ENCODE measurements around the gene PMM2. TPM values are rescaled to one million over a fixed set of nuclear protein-coding genes. Genes with fewer than 3 reads are reported as not detected.

Gene PMM2
- 55.9 and 58.1 TPM in 2 replicates for total RNA-seq

GRCh38 chr16:8797364-8798173 lies at the start of gene PMM2, which contains the start of gene TMEM186:
TSS of gene PMM2 (plus strand) at chr16:8797839. CDS start at chr16:8797883, 44 bp downstream.
TSS of gene TMEM186 (minus strand) at chr16:8797639. CDS start at chr16:8797614, 25 bp downstream.

DNA sequence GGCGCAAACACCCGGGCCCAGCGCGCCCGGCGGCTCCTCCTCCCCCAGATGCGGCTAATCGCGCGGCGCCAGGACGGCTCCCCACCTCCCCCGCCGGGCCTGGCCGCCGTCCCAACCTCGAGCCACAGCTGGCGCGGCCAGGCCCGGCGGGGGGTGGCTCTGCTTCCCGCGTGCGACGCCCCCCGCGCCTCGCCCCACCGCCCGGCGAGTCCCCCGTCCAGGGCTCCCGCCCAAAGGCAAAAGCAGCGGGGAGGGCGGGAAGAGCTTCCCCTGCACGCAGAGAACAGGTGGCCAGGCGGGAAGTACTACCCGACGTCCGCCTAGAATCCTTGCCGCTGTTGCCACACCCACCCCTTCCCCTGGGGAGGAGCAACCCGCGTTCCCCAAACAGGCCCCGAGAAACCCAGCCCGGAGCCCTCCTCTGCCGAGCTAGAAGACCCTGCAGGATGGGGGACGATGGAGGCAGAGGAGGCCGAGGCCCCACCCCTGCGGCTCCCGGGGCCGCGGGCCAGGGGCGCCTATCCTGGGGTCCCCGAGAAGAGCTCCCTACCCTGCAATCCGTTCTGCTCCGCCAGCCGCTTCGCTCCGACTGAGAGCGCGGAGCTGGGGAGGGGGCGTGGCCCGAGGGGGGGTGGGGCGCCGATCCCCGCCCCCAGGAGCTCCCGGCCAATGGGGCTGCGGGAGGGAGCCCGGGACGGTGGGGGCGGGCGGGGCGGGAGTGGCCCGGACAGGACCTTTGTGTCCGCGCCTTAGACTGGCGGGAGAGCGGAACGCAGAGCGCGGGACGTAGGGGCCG lies 71.0 kb downstream of the PMM2 start, which contains the start of gene CARHSP1:
Gene CARHSP1 (minus strand): TSS at position 591 of the 796 bp plus-strand sequence. CDS start 9,678 bp downstream, outside the sequence.

GRCh38 chr16:8882041-8882617 lies 84.5 kb downstream of the PMM2 start, which contains the start of gene LITAFD:
TSS of gene LITAFD (plus strand) at chr16:8882351. CDS start at chr16:8884356, 2,005 bp downstream.

Other genes with a start within 250 kb of the PMM2 start
- not detected in 2 replicates for gene TMEM114, start 207.3 kb upstream of the PMM2 start, total RNA-seq
- gene METTL22, start 176.1 kb upstream of the PMM2 start, total RNA-seq: 20.6 and 23.5 TPM in 2 replicates
- 8.0 and 9.1 TPM in 2 replicates for gene ABAT, start 123.2 kb upstream of the PMM2 start, total RNA-seq
- gene TMEM186, start 200 bp upstream of the PMM2 start, total RNA-seq: 3.4 and 3.6 TPM in 2 replicates
- 59.8 and 62.6 TPM in 2 replicates for gene CARHSP1, start 71.2 kb downstream of the PMM2 start, total RNA-seq
- not detected in 2 replicates for gene LITAFD, start 84.5 kb downstream of the PMM2 start, total RNA-seq
- 56.9 and 59.6 TPM in 2 replicates for gene USP7, start 166.1 kb downstream of the PMM2 start, total RNA-seq